COLO829 (cell line): Measurements from ENCODE around the gene TSKS.

ENCODE experiments used
- DNase-seq: peaks from one replicate; pipeline ENCODE4 v3.0.0; 2012; ENCODE audit warnings: low spot score

TSKS gene

DNA sequence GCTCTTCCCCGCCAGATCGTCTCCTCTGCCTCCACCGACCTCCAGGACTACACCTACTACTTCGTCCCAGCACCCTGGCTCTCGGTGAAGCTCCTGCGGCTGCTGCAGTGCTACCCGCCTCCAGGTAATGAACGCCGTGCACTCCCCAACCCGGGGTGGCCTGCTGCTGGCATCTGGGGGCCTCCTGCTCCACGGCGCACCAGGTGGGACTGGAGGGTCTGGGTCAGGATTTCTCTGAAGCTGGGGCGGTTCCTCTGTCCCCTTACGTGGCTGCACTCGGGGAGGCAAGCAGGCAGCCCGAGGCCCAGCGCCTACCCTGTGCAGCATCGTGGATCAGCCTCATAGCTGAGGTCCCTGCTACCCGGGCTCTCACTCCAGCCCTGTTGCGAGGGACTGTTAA, 32.5 kb upstream of the TSKS start:
- DNase-seq = no peak

DNA sequence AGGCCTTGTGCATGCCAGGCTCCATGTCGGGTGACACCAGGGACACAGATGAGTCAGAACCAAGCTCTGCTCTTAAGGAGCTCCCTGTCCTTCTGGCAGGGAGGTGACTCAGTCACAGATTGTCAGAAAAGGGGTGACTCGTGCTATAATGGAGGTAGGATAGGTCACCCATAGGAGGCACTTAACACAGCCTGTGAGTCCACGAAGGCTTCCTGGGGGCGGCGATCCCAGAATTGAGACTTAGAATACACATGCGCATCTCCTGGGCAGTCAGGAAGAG, 30.4 kb upstream of the TSKS start:
- DNase-seq = no peak

DNA sequence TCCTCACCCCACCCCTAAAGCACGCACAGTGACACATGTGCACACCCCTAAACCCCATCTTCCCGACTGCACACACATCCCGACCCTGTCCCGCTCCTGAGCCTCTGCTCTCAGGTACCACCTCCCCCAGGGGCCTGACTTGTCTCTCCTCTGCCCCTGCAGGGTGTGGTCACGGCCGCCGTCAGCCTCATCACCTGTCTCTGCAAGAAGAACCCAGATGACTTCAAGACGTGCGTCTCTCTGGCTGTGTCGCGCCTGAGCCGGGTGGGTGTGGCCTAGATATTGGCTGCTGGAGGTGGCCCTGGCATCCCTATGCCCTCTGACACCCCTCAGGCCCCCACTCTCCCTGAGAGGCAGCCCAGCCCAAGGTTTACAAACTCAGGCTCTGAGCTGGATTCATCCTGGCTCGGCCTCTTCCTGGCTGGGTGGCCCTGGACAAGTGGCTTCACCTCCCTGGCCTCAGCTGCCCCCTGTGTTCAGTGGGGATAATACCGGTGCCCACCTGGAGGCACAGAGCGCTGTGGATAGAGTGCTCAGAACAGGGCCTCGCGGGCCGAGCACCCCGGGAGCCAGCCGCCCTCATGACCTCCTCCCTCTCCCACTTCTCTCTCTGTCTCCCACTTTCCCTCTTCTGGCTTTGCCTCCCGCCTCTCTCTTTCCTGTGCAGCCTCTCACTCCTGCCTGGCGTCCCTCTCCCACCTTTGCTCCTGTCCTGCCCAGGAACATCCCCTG, 29.9 kb upstream of the TSKS start:
- no peak for DNase-seq

DNA sequence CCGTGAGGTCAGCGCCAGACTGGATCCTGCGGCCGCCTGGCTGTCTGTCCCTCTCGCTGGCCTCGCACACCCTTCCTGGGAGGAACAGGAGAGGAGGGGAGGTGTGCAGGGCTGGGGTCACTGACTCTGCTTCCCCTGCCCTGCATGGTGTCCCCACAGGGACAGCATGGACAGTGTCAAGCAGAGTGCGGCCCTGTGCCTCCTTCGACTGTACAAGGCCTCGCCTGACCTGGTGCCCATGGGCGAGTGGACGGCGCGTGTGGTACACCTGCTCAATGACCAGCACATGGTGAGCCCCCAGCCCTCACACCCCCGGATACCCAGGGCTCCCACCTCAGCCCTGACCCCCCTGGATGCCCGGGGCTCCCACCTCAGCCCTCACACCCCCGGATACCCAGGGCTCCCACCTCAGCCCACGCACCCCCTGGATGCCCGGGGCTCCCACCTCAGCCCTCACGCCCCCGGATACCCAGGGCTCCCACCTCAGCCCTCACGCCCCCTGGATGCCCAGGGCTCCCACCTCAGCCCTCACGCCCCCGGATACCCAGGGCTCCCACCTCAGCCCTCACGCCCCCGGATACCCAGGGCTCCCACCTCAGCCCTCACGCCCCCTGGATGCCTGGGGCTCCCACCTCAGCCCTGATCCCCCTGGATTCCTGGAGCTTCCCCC, 28.8 kb upstream of the TSKS start:
- no peak for DNase-seq

DNA sequence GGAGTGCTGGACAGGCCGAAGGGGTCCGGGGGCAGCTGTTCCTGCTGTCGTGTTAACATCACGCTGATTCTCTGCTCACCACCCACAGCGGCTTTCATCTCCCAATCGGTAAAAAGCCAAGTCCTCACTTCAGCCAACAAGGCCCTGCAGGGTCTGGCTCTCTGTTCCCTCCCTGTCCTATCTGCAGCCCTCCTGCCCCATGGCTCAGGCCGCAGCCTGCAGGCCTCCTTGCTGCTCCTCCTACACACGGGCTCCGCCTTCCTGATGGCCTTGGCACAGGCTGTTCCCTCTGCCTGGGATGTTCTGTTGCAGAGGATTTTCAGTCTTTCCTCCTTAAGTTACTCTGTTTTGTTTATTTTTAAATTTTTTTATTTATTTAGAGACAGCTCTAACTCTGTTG, 27.8 kb upstream of the TSKS start:
- DNase-seq = no peak

DNA sequence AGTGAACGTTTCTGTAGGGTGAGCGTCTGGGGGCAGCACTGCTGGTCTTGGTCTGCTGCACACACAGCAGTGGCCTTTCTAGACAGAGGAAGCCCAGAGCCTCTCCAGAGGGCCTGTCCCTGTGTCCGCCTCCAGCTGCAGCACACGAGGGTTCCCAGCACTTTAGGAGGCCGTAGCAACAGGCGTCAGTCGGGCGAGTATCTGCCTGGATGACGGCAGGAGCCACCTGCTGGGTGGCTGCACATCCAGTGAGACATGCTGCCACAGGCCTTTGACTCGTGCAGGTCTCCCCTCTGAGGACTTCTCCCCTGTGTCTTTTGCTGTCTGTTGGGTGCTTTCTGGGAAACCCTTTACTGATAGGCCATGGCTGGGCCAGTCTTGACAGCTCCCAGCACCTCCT, 25.8 kb upstream of the TSKS start:
- no peak for DNase-seq

DNA sequence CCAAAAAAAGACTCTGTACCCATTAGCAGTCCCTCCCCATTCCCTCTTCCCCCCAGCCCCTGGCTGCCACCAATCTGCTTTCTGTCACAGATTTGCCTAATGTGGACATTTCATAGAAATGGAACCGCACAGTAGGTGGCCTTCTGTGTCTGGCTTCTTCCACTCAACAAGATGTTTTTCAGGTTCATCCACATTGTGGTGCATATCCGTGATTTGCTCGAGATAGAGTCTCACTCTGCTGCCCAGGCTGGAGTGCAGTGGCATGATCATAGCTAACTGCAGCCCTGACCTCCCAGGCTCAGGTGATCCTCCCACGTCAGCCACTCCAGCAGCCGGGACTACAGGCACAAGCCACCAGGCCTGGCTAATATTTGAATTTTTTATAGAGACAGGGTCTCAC, 24.6 kb upstream of the TSKS start:
- no peak for DNase-seq

DNA sequence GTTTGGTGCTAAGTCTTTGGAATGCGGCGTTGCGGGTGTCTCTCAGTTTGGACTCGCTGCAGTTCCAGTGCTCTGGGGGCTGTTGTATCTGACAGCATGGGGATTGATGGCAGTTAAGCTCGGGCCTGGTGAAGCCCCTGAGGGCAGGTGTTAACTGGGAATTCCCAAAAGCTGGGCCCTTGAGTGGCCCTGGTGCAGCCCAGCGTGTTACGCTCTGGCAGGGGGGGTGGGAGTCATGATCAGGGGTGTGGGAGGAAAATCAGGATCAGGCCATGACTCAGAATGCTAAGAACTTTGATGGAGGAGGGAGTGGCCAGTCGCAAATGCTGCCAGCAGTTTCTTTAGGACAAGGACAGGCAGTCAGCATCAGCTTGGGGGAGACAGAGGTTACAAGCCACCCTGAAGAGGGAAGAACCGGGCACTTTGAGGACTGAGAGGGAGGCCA, 23.3 kb upstream of the TSKS start:
- no peak for DNase-seq

DNA sequence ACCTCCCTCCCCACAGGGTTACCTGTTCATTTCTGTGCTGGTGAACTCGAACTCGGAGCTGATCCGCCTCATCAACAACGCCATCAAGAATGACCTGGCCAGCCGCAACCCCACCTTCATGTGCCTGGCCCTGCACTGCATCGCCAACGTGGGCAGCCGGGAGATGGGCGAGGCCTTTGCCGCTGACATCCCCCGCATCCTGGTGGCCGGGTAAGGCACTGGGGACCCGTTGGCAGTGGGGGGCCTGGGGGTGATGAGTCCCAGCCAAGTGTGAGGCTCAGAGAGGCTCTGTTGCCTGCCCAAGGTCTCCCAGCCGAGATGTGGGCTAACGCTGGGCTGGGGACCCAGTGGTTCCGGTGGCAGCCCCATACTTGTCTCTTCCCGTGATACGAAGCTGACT, 19.4 kb upstream of the TSKS start:
- DNase-seq = no peak

DNA sequence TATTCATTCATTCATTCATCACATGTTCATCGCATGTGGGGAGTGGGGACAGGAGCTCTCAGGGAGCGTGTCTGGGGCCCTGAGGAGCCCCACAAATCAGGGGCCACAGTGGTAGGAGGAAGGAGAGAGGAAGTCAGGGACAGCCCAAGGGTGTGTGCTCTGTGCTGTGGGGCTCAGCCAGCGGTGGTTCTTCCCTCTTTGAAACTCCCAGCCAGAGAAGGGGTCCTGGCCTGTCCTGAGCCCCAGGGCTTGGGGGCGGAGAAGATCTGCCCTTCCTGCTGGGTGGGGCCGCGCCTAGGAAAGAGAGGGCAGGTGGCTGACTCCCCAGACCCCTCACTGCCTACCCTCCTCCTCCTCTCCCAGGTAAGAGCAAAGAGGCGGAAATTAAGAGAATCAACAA, 18.3 kb upstream of the TSKS start:
- DNase-seq = no peak

DNA sequence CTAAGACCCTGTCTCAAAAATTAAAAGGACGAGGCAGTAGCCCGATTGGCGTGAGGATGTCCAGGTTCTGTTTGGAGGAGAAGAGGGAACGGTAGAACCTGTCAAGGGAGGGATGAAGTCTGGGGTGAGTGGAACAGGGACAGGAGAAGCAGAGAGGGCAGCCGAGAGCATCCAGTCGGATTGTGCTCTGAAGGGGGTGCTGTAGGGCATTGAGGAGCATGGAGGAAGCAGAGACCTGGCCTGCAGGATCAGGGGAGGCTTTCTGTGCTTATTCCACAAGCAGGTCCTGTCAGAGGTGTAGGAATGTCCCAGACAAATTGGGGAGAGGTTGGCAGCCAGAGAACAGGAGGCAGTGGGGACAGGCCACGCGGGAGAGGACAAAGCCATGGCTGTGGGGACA, 17.8 kb upstream of the TSKS start:
- DNase-seq = no peak

DNA sequence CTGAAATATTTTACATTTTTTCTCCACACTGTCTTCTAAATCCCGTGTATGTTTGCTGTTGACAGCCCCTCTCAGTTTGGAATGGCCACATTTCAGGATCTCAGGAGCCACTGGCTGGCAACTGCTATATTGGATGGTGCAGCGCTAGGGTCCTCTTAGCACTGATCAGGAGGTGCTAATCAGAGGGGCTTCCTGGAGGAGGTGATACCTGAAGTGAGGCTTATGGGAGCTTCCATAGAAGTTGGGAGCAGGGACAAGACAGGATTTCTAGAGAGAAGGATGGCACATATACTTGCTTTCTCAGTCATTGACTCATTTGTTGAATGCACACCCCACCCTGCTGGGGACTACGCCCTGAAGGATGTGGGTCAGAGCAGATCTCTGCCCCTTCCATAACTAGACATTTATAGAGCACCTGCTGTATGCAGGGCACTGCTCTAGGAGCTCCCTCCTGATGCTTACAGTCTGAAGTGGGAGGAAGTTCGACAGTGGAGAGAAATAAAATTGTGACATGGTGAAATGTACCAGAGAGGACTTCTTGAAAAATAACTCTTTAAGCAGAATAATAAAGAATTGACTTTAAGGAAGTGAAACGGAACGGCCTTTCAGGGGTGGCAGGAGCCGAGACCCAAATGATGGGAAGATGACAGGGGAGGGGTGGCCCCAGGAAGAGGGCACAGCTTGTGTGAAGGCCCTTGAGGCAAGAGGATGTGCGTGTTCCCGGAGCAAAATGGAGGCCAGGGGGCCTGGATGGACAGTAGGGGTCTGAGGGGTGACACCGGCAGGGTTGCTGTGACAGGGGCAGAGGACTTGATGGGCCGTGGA, 16.8 kb upstream of the TSKS start:
- no peak for DNase-seq

DNA sequence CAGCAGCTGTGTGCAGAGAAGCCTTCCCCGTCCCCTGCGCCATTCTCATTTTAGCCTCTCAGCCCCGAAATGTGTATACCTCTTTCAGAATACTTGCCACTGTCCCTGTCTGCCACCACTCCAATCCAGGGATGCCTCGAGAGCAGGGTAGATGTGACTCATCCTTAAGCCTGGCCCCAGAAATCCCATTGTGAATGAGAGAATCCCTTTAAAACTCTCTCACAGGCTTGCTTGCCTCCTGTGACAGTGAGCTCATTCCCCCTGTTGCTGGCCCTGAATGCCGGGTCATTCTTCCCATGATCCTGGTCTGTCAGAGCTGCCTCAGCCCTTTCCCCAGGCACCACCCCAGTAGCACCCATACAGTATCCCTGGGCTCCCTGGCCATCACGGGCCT, 13.3 kb upstream of the TSKS start:
- no peak for DNase-seq

DNA sequence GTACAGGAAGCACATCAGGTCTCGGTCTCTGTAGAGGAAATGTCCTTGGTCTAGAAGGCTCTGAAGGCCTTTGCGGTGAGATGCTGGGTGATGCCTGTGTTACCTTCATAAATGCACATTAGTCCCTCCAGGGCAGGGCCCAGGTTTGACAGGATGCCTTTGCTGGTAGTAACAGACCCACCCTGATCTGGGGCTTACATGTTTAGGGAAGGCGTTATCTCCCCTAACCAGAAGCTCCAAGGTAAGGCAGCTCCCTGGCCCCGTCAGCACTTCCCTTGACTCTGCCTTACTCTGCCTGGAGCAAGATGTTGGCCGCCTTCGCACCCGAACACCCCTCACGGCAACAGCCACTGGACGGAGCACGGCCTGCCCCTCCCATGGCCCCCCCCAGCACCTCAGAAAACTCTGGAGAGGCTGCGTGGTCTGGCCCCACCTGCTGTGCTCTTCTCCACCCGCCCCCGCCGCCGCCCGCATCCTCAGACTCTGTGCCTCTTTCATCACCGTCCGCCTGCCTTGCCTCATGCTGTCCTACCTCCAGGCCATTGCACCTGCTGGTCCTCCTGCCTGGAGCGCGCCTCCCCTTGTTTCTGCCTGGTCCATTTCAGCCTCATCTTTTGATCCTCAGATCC, 12.8 kb upstream of the TSKS start:
- DNase-seq = no peak

DNA sequence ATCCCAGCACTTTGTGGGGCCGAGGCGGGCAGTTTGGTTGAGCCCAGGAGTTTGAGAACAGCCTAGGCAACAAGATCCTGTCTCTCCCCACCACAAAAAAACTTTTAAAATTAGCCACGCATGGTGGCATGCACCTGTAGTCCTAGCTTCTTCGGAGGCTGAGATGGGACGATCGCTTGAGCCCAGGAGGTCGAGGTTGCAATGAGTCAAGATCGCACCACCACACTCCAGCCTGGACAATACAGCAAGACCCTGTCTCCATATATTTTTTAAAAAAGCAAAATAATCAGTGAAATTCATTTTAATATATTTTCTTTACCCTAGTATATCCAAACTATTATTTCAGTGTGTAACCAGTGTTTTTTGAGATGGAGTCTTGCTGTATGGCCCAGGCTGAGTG, 11.9 kb upstream of the TSKS start:
- DNase-seq = no peak

DNA sequence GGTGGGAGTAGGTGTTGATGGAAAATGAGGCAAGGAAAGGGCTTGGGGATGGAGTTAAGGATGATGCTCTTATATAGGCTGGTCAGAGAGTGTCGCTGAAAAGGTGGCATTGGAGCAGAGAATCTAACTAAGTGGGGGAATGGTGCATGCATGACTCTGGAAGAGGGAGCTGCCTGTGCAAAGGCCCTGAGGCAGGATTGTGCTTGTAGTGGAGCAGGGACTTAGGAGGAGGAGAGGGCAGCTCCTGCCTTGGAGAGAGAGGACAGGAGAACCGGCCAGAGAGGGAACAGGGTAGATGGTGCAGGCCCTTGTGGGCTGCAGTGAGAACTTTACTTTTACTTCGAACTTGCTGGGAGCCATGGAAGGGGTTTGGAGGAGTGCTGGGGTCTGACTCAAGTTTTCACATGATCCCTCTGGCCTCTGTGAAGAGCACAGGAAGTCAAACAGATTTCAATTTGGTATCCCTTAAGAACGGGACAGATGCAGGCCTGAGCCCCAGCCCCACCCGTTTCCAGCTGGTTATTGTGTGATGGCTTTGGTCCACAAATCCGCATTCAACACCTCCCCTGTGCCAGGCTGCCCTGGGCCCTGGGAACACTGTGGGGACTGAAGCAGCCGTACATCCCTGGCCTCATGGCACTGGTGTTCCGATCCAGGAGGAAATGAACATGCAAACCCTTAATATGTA, 10.7 kb upstream of the TSKS start:
- DNase-seq = no peak

DNA sequence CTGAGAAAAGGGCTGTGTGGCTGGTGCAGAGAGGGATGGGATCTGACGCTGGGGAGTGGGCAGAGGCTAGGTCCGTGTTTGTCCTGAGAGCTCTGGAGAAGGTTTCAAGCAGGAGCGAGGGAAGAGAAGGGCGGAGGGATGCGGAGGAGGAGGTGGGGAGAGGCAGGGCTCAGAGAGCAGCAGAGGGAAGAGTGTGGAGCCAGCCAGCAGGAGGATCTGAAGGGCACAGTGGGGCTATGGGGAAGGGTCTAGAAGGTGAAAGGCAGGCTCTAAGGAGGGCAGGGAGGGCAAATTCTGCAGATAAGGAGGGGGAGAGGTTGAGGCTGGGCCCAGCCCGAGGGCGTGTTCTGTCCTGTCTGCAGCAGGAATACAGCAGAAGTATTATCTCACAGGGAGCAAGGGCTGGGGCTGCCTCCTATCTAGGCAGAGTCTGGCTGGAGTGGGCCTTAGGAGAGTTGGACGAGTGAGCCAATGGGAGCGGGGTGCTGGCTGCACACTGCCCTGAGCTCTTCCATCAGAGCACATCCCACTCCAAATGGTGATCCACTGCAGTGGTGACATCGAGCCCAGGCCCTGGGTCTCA, 9.8 kb upstream of the TSKS start:
- no peak for DNase-seq

DNA sequence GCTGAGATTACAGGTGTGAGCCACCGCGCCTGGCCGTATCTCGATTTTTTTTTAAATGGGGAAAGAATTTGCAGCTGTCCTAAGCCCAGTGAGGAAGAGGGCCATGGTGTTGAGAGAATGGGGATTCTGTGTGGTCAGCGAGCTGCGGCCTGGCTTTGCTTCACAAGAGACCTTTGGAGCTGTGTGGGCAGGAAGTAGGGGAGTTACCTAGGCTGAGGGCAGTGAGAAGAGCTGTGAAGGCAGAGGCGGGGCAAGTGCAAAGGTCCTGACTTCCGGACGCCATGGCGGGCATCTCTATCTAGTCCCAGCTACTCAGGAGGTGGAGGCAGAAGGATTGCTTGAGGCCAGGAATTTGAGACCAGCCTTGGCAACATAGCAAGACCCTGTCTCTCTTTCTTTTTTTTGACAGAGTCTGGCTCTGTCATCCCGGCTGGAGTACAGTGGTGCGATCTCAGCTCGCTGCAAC, 8.6 kb upstream of the TSKS start:
- no peak for DNase-seq

DNA sequence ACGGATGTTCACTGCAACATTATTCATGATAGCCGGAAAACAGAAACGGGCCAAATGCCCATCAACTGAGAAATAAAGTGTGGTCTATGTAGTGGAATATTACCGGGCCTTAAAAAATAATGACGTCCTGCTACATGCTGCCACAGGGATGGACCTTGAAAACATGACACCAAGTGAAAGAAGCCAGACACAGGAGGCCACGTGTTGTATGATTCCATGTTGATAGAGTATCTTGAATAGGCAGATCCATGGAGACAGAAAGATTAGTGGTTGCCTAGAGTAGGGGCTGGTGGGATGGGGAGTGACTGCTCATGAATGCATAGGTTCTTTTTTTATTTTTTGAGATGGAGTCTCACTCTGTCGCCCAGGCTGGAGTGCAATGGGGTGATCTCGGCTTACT, 7.4 kb upstream of the TSKS start:
- no peak for DNase-seq

DNA sequence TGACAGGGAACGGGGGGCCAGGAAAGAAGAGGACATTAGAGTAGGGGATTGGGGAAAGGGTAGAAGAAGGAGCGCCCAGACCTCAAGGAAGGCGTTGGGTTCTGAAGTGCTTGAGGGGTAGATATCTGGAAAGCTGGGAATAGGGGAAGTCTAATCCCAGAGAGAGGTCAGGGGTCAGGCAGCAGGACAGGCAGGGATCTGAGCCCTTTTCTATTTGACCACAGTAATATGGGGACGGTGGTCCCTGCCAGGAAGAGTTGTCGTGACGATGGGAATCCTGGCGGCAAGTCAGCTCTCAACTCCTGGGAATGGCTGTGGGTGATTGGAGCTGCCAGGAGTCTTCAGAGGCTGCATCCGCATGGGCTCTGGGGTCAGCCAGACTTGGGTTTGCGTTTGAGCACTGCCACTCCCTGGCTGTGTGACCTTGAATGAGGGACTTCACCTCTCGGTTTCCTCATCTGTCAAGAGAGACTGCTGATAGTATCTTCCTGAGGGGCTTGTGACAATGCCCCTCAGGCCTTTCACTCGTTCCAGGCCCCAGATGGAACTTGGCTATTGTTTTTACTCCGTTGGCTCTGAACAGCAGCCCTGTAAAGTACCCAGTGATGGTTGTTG, 5.0 kb upstream of the TSKS start:
- no peak for DNase-seq

DNA sequence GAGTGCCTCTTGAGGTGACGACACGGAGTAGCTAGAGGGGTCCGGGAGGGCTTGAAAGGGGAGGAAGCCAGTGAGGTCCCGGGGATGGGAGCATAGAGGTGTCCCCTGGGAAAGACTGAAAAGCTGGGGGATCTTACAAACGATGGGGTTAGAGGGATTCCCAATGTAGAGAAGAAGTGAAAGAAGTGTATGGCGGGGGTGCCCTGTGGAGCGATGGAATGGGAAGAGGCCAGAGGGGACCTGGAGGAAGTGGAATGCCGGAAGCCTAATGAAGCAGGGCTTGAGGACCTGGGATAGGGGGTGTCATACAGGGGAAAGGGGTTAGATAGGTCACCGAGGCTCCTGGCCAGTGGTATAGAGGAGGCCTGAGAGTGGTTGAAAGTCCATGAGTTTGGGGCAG, 4.3 kb upstream of the TSKS start:
- no peak for DNase-seq

DNA sequence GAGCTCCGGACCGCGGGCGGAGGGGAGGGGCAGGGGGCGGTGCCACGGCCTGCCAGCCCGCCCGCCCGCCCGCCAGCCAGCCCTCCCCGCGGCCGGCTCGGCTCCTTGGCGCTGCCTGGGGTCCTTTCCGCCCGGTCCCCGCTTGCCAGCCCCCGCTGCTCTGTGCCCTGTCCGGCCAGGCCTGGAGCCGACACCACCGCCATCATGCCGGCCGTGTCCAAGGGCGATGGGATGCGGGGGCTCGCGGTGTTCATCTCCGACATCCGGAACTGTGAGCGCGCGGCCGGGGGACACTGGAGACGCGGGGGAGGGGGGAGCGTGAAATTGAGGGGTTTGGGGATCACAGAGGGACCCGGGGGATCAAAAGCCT, 3.8 kb upstream of the TSKS start, which contains the start of gene AP2A1:
Gene AP2A1 (plus strand): TSS at position 72 of the 370 bp plus-strand sequence. CDS start 133 bp downstream, at position 205.
- DNase-seq = no peak
